WI38 (cell line): Measurements from ENCODE around the gene ARHGAP24.

Experiments
- H3K4me3 ChIP-seq: 2 replicates; pipeline ENCODE4 v1.5.1; 2011; ENCODE audit warnings: low read depth, mild to moderate bottlenecking, control low read depth, low read length
- CTCF ChIP-seq: IDR thresholded peaks from 2 replicates; pipeline ENCODE4 v1.5.1; 2012; ENCODE audit warnings: low read depth, mild to moderate bottlenecking, control low read depth, low read length

ARHGAP24 gene

DNA sequence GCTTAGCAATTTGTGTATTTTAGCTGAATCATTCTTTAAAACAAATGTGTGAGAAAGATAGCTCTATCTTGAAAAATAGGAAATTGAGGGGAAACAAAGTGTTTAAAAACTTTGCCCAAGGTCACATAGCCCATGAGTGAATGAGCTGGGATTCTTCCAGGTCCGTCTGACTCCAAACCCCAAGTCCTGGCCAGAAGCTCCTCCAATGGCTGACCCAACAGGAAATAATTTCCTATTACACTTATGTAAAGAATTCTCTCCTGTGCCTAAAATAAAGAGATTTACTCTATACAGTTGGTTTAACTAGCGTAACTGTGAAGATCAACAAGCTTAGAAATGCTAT, 287.6 kb downstream of the ARHGAP24 start:
- H3K4me3 ChIP-seq = no peak overlapping the region
- TF ChIP-seq CTCF = no peak

DNA sequence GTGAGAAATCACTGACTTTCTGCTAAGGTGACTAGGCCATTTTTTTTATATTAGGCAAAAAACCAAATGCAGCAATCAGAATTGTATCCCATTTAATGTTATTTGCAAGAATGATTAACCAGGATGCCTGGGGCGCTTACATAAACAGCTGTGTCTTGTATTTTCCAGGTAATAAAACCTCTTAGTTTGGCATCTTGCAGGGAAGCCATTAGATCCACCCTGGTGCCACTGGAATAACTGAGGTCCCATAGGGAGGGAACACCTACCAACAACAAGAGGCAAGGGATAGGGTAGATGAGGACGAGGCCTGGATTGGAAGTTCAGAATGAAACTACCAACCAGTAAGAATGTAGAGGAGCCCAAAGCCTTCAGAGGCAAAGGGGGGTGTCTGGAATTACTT, 288.3 kb downstream of the ARHGAP24 start:
- TF ChIP-seq CTCF = no peak
- H3K4me3 ChIP-seq = no peak overlapping the region

DNA sequence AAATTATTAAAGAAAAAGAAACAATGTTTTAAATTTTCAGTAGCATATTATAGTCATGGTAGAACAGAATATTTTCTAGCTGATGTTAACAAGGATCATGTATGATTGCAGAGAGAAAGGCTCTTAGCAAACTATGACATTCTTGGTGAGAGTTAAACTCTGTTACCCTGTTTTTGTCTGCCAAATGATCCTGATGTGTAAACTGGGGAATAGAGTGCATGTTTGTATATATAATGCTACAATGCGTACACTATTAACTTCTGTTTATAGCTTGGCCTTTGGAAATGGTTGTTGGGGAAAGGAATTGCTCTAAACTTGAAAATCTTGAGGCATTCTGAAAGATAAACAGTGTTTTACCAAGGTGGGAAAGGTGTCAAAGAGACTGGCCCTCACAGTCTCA, 292.7 kb downstream of the ARHGAP24 start:
- no peak overlapping the region for H3K4me3 ChIP-seq
- TF ChIP-seq CTCF = no peak

DNA sequence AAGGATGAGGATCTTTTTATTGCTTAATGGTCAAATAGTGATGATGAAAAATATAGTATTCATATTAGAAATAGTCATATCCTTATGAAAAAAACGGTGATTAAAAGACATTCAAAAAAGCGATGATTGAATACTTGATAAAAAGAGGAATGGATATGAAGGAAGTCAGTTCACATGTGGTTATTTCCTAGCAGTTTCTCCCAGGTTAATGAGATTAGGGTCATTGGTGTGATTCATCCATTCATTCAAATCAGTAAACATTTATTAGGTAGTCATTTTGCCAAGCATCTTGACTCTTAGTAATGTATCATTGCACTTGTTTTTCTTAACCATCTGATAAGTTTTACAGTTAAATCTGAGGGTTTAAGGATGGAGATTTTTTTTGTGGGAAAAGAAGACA, 294.1 kb downstream of the ARHGAP24 start:
- no peak for TF ChIP-seq CTCF
- no peak overlapping the region for H3K4me3 ChIP-seq

GRCh38 chr4:85772470-85772869, 297.5 kb downstream of the ARHGAP24 start:
- H3K4me3 ChIP-seq = no peak overlapping the region
- no peak for TF ChIP-seq CTCF

DNA sequence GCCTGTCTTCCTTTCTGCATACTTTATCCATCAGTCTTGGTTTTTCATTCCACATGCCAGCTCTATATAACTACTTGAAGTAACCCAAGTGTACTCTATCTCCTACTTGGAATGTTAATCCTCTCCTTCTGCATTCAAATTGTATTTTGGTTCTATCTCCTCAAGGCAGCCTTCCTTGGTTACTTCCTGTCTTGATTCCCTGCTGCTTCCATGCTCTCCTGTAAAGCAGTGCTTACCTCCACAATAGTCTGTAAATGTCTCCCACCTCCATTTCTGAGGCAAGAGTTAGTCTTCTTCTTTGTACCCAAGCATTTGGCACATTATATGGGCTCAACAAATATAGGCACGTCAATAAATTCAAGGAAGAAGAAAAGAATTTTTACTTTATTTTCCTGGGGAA, 298.4 kb downstream of the ARHGAP24 start:
- TF ChIP-seq CTCF = no peak
- H3K4me3 ChIP-seq = no peak overlapping the region

DNA sequence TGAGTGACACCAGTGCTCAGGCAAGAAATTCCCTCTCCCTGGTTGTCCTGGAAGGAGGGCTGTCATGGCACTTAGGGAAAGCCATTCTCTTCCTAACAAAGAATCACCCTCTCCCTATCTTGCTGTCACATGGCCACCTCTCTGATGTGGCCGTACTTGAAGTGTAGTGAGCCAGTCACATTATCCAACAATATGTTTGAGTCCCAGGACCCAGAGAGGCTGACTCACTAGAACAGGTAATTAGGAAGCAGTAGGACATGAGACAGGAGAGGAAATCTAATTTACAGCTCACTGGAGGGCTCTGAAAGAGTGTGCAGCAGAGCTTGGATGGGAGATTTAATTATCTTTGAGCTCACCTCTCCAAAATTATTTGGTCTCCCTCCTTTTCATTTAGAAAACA, 299.1 kb downstream of the ARHGAP24 start:
- no peak for TF ChIP-seq CTCF
- H3K4me3 ChIP-seq = no peak overlapping the region
